Activated T-cell treated with anti-CD3 and anti-CD28 coated beads, Interleukin-2, amount 50 U/mL, for 72 hours (primary cell): Measurements from ENCODE around the gene CCDC70. TPM values are rescaled to one million over a fixed set of nuclear protein-coding genes. Genes with fewer than 3 reads are reported as not detected.

Experiments
- ATAC-seq, 2 donors: fragments of 150-1000 bp; cut with Tn5 transposase; replicated peaks in 1 of 2; 2 replicates each; pipeline ENCODE4 v1.10.0; 2021; ENCODE audit warnings: moderate library complexity in 2 of 2, mild to moderate bottlenecking in 1 of 2
- DNase-seq, 2 donors: peaks; one replicate each; pipeline ENCODE4 v3.0.0; 2021 to 2022; ENCODE audit warnings: mixed read lengths in 1 of 2
- H3K27ac Mint-ChIP-seq: one replicate; pipeline ENCODE4 v1.8.0; 2022; ENCODE audit warnings: mild to moderate bottlenecking, moderate library complexity, mixed read lengths
- H3K27me3 Mint-ChIP-seq: one replicate; pipeline ENCODE4 v1.8.0; 2022; ENCODE audit warnings: low read depth, mixed read lengths
- H3K36me3 Mint-ChIP-seq, 2 donors: one replicate each; pipeline ENCODE4 v1.8.0; 2022; ENCODE audit warnings: mixed read lengths in 2 of 2, mild to moderate bottlenecking in 1 of 2; ENCODE audit not compliant: insufficient read depth in 2 of 2
- H3K4me1 Mint-ChIP-seq: one replicate; pipeline ENCODE4 v1.8.0; 2022; ENCODE audit warnings: low read depth, mixed read lengths
- H3K4me3 Mint-ChIP-seq, 2 donors: one replicate each; pipeline ENCODE4 v1.8.0; 2022; ENCODE audit warnings: mild to moderate bottlenecking in 2 of 2, mixed read lengths in 2 of 2, moderate library complexity in 2 of 2
- H3K9me3 Mint-ChIP-seq, 2 donors: one replicate each; pipeline ENCODE4 v1.8.0; 2022; ENCODE audit warnings: mixed read lengths in 2 of 2
- total RNA-seq, 2 donors: library from RNA; stranded (reverse); gene quantifications; one replicate each; pipeline ENCODE4 v1.2.3, GENCODE V29; 2022

CCDC70 gene
- total RNA-seq, 2 donors from 2014 or later = 0.22 TPM; not detected in 1

DNA sequence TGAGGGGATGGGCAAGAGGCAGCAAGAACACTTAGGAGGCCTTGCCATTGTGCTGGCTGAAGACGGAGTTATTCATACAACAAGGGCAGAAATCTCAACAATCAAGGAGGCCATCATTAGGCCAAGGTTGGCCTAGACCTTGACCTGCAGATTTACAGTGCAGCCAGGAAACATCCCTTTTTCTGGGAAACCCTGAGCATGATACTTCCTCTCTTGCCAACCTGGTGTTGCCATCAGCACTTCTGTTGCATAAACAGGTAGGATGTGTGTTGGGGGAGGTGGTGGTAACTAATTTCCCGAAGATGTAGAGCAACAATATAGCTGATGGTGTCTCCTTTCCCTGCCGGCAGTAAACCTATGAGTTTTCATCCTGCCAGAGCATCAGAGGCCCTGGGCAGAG is 24.8 kb upstream of the CCDC70 start:
- no peak overlapping the region for H3K4me3 Mint-ChIP-seq
- no peaks in the 10 kb centered on the region for H3K9me3 Mint-ChIP-seq
- no peak overlapping the region for H3K27ac Mint-ChIP-seq
- ATAC-seq (no peak), DNase-seq (no peak)
- H3K27me3 Mint-ChIP-seq = no peaks in the 10 kb centered on the region
- peaks cover 36% of the 10 kb centered on the region for H3K4me1 Mint-ChIP-seq
- no peaks in the 10 kb centered on the region for H3K36me3 Mint-ChIP-seq

DNA sequence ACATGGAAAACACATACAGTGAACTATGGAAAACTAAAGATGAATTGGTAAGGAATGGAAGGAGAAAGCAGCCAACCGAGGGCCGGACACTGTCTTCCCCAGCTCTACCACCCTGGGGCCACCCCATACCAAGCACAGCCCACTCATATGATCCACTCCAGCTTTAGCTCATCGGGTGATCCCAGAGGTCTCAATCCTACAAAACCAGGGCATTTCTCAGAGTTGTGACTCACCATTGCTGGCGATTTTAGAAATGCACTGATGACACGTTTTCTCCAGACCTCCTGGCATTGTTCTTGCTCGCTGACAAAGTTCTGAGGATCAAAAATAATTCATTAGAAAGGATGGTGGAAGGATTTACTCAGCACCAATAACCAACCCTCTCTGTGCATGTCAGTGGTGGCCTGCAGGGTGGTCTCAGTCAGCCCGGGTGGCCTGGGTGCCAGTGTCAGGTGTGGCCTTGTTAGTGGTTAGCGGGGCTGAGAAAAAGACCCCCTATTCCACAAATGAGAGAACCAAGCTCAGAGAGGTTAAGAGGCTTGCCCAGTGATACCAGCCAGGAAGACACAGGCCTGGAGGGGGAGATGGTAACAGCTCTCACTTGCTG is 23.4 kb upstream of the CCDC70 start:
- Mint-ChIP-seq H3K27me3 (no peaks in the 10 kb centered on the region), H3K4me3 (no peak overlapping the region), H3K27ac (no peak overlapping the region), H3K4me1 (peaks cover 27% of the 10 kb centered on the region), H3K9me3 (no peaks in the 10 kb centered on the region), H3K36me3 (no peaks in the 10 kb centered on the region)
- DNase-seq (no peak), ATAC-seq (peak; percentile 72 to 80)

- no peaks in the 10 kb centered on the region for H3K9me3 Mint-ChIP-seq
- peaks cover 14% of the 10 kb centered on the region for H3K27me3 Mint-ChIP-seq
- H3K36me3 Mint-ChIP-seq = no peaks in the 10 kb centered on the region
- H3K4me1 Mint-ChIP-seq = peaks cover 33% of the 10 kb centered on the region
- DNase-seq (no peak), ATAC-seq (no peak)
- H3K4me3 Mint-ChIP-seq = no peak overlapping the region
- H3K27ac Mint-ChIP-seq = no peak overlapping the region
Measured at GRCh38 chr13:51839711-51840540, 21.8 kb upstream of the CCDC70 start.

DNA sequence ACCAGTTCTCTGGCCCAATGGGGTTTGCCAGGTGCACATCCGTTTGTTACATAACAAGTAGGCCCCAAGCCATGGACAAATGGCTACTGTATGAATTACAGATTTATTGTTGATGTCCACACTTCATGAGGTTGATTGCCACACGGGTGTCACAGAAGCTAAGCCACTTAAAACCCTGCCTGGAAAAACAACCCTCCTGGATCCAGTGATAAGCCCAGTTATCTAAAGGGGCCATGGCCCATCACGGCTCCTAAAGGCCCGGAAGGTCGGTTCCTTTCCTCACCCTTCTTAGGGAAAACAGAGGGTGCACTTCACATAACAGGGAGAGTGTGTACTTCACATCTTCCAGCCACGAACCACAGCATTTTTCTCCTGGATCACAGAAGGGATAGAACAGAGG is 20.9 kb upstream of the CCDC70 start:
- ATAC-seq = no peak
- H3K27me3 Mint-ChIP-seq = peaks cover 15% of the 10 kb centered on the region

GRCh38 chr13:51841732-51842131 is 20.0 kb upstream of the CCDC70 start:
- Mint-ChIP-seq H3K9me3 (no peaks in the 10 kb centered on the region), H3K27me3 (peaks cover 15% of the 10 kb centered on the region), H3K4me1 (peaks cover 36% of the 10 kb centered on the region), H3K4me3 (no peak overlapping the region), H3K27ac (no peak overlapping the region), H3K36me3 (no peaks in the 10 kb centered on the region)
- DNase-seq (no peak), ATAC-seq (no peak)

More for the DNA sequence above, 20.9 kb upstream of the CCDC70 start:
- Mint-ChIP-seq H3K36me3 (no peaks in the 10 kb centered on the region), H3K27ac (no peak overlapping the region), H3K9me3 (no peaks in the 10 kb centered on the region), H3K4me3 (no peak overlapping the region), H3K4me1 (peaks cover 39% of the 10 kb centered on the region)
- DNase-seq = no peak

DNA sequence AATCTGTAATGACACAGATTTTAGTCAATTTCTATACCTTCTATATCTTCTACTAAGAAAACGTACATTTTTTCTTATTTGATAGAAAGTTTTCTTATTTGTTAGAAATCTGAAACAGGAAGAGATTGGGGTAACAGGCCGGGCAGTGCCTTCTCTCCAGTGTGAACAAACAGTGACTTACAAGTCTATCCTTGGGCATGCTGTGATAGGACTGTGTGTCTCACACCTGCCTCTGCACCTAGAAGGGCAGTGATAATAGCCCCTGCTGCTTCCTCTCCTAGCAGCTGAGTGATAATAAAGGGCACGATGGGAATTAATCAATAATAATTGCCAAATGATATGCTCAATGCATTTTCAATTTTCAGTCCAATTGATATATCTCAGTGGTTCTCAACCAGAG is 18.2 kb upstream of the CCDC70 start:
- Mint-ChIP-seq H3K4me1 (peaks cover 18% of the 10 kb centered on the region), H3K4me3 (no peak overlapping the region), H3K9me3 (no peaks in the 10 kb centered on the region), H3K36me3 (peaks cover 0 to 1% of the 10 kb centered on the region in 2 donors), H3K27me3 (peaks cover 15% of the 10 kb centered on the region), H3K27ac (no peak overlapping the region)
- DNase-seq (no peak), ATAC-seq (no peak)

GRCh38 chr13:51844862-51845573 is 16.8 kb upstream of the CCDC70 start, which contains the start of gene TMEM272:
TSS of gene TMEM272 (minus strand) at chr13:51845177. CDS start at chr13:51838530, 6,647 bp downstream.
- peak; percentile 63 to 75 for DNase-seq
- peaks cover 0 to 1% of the 10 kb centered on the region in 2 donors for H3K36me3 Mint-ChIP-seq

DNA sequence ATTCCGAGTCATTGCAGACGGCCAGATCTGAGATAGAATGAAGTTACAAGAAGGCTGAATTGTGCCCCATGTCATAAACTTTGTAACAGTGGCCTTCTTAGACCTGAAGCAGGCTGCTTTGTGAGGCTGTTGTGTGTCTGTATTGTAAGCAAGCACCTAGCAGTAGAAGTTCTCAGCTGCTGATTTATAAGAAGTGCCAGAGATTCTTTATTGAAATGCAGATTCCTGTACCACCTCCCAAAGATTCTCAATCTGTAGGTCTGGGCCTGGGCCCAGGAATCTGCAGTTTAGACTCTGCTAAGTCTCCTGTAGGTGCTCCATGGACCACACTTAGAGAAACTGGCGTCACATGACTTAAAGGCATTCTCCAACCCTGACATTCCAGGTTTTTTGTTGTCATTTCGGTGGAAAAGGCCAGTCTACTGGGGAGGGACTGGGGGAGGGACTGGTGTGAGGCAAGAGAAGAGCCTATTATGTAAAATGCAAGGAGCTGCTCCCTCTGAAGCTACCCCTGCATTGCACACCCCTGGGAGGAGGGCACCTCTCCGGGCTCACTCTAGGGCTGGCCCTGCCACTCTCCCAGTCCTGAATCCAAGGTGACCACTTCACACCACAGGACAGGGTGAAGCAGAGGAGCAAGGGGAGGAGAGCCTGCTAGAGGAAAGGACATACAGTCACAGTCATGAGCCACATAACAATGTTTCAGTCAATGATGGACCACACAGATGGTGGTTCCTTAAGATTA is 16.0 kb upstream of the CCDC70 start:
- no peak for DNase-seq
- Mint-ChIP-seq H3K27ac (no peak overlapping the region), H3K27me3 (peaks cover 15% of the 10 kb centered on the region), H3K36me3 (peaks cover 0 to 1% of the 10 kb centered on the region in 2 donors), H3K4me1 (peaks cover 20% of the 10 kb centered on the region), H3K4me3 (no peak overlapping the region), H3K9me3 (no peaks in the 10 kb centered on the region)
- ATAC-seq = no peak

More at GRCh38 chr13:51844862-51845573, 16.8 kb upstream of the CCDC70 start, which contains the start of gene TMEM272:
- Mint-ChIP-seq H3K4me1 (peaks cover 20% of the 10 kb centered on the region), H3K9me3 (no peaks in the 10 kb centered on the region), H3K27ac (peak within 1 kb of the TSS; percentile 74), H3K4me3 (peak within 1 kb of the TSS; percentile 68 to 81), H3K27me3 (peaks cover 15% of the 10 kb centered on the region)
- ATAC-seq = peak; percentile 63 to 69

- H3K4me1 Mint-ChIP-seq = peaks cover 20% of the 10 kb centered on the region
- H3K27me3 Mint-ChIP-seq = peaks cover 22% of the 10 kb centered on the region
- DNase-seq = no peak
- peak; percentile 58 to 78 for ATAC-seq
- H3K27ac Mint-ChIP-seq = no peak overlapping the region
- no peaks in the 10 kb centered on the region for H3K9me3 Mint-ChIP-seq
- peaks cover 0 to 1% of the 10 kb centered on the region in 2 donors for H3K36me3 Mint-ChIP-seq
- no peak overlapping the region for H3K4me3 Mint-ChIP-seq
Measured at GRCh38 chr13:51846756-51847155, 15.0 kb upstream of the CCDC70 start.

GRCh38 chr13:51848674-51849073 is 13.1 kb upstream of the CCDC70 start:
- Mint-ChIP-seq H3K4me3 (no peak overlapping the region), H3K36me3 (peaks cover 0 to 1% of the 10 kb centered on the region in 2 donors), H3K4me1 (peaks cover 20% of the 10 kb centered on the region), H3K27ac (no peak overlapping the region), H3K27me3 (peaks cover 20% of the 10 kb centered on the region), H3K9me3 (no peaks in the 10 kb centered on the region)
- ATAC-seq (no peak), DNase-seq (no peak)

- peak; percentile 44 to 45 for DNase-seq
- H3K27ac Mint-ChIP-seq = no peak overlapping the region
- H3K4me3 Mint-ChIP-seq = no peak overlapping the region
- no peaks in the 10 kb centered on the region for H3K9me3 Mint-ChIP-seq
- H3K27me3 Mint-ChIP-seq = peaks cover 13% of the 10 kb centered on the region
- peaks cover 19% of the 10 kb centered on the region for H3K4me1 Mint-ChIP-seq
- H3K36me3 Mint-ChIP-seq = peaks cover 0 to 1% of the 10 kb centered on the region in 2 donors
- peak; percentile 49 to 54 for ATAC-seq
Measured at GRCh38 chr13:51849145-51850101, 12.3 kb upstream of the CCDC70 start.
